AG04449 (cell line): ENCODE data around the gene GJB4.

Source experiments
- CTCF ChIA-PET: fragments of 350-600 bp; formaldehyde crosslinking; extraction: SDS; loops from one replicate; lab custom pipeline; 2021; ENCODE audit warnings: antibody characterized with exemption; lab: Yijun Ruan, JAX
- POLR2A ChIA-PET: fragments of 400-600, 350-600 bp; formaldehyde crosslinking; extraction: SDS; loops from one replicate; lab custom pipeline; 2020; ENCODE audit warnings: antibody characterized with exemption, inconsistent platforms; lab: Yijun Ruan, JAX
- DNase-seq: peaks from one replicate; pipeline ENCODE4 v3.0.0-alpha.2; 2010; ENCODE audit warnings: low read depth, low spot score
- H3K4me3 ChIP-seq: 2 replicates; pipeline ENCODE4 v1.5.1; 2011; ENCODE audit warnings: low read depth, mild to moderate bottlenecking, control low read depth, low read length
- TF ChIP-seq, protein P1 (sequence below): IDR thresholded peaks from one replicate; pipeline ENCODE4 v1.5.1; 2011; ENCODE audit warnings: mild to moderate bottlenecking, moderate library complexity, low read length, control low read depth, inconsistent platforms; ENCODE audit not compliant: insufficient read depth; ENCODE audit errors: missing control alignments

Gene GJB4

DNA sequence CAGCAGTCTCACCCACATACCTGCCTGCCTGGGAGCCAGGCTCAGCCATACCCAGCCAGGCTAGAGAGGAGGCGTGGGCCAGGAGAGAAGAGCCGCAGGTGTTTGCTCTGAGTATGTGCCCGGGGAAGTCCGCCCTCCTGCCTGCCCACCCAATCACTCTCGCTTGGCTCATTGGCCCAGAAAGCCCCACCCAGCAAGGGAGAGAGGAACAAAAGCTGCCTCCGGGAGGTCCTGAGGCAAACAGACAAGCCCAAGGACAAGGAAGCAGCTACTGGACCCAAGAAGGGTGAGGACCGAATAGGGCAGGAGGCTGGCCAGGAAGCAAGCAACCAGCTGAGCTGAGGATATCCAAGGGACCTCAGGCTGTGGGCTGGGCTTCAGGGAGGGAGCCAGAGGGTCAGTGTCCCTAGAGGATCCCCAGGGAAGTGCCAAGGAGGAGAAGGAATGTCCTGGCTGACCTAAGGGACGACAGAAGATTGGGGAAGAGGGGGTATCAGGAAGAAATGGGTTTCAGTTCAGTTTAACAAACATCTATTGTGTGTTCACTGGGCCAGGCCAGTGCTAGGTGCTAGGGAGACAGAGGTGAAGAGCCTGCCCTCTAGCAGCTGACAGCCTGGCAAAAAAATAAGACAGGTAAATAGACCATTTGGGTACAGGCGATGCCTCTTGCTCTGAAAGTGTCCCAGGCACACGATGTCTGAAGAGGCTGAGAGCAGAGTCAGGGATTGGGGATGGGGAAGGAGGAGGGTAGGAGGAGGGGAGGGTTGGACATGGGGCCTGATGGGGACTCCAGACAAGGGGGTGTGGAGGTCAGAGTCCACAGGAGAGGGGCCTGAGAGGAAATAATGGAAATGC lies at the start of gene GJB4:
Gene GJB4, plus strand, starts transcription at position 238 of the 855 bp plus-strand sequence. CDS start 1,515 bp downstream, outside the sequence.
- TF ChIP-seq, protein P1, sequence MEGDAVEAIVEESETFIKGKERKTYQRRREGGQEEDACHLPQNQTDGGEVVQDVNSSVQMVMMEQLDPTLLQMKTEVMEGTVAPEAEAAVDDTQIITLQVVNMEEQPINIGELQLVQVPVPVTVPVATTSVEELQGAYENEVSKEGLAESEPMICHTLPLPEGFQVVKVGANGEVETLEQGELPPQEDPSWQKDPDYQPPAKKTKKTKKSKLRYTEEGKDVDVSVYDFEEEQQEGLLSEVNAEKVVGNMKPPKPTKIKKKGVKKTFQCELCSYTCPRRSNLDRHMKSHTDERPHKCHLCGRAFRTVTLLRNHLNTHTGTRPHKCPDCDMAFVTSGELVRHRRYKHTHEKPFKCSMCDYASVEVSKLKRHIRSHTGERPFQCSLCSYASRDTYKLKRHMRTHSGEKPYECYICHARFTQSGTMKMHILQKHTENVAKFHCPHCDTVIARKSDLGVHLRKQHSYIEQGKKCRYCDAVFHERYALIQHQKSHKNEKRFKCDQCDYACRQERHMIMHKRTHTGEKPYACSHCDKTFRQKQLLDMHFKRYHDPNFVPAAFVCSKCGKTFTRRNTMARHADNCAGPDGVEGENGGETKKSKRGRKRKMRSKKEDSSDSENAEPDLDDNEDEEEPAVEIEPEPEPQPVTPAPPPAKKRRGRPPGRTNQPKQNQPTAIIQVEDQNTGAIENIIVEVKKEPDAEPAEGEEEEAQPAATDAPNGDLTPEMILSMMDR, result no peak
- ChIA-PET CTCF (interaction anchor here (2.9 kb wide), 1 partner anchor 17 kb away, joined by 13 read pairs; no protein-coding TSS in a partner anchor), POLR2A (no interaction called here)
- no peak within 1 kb of the TSS for H3K4me3 ChIP-seq
- DNase-seq, result no peak

DNA sequence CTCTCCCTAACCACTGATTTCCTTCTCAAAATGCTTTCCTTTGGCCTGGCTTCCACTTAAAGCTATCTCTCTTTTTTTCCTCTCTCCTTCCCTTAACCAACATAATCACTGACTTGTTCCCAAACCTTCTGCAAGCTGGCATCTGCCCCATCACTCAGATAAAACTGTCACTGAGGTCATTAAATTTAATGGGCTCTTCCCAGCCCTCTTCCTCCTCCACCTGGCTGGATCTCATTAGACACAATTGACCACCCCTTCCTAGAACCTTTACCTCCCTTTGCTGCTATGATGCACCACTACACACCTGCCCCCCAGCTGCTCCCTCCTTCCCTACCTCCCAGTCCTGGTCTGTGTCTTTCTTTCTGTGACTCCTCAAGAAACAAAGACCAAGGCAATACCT lies 48.7 kb upstream of the GJB4 start:
- ChIA-PET POLR2A (no interaction called here), CTCF (no interaction called here)
- TF ChIP-seq, protein P1, result no peak
- no peak overlapping the region for H3K4me3 ChIP-seq
- no peak for DNase-seq

DNA sequence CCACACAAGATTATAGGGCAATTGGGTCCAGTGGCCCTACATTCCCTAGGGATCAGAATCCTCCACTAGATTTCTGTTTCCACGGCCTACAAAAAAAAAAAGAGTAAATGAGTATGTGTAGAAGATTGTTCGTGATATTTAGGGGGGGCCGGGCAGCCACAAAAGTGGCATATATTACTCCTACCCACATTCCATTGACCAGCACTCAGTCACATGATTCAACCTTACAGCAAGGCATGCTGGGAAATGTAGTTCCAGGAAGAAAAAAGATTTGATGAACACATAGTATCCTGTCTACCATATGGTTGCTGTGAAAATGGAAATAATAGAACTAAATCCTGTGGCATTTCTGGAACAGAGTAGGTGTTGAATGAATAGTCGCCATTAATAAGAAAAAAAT lies 48.1 kb upstream of the GJB4 start:
- ChIA-PET CTCF (interaction anchor here (1.0 kb wide), 1 partner anchor 31 kb away, joined by 3 read pairs; no protein-coding TSS in a partner anchor), POLR2A (no interaction called here)
- no peak for DNase-seq
- TF ChIP-seq, protein P1, result no peak
- no peak overlapping the region for H3K4me3 ChIP-seq

DNA sequence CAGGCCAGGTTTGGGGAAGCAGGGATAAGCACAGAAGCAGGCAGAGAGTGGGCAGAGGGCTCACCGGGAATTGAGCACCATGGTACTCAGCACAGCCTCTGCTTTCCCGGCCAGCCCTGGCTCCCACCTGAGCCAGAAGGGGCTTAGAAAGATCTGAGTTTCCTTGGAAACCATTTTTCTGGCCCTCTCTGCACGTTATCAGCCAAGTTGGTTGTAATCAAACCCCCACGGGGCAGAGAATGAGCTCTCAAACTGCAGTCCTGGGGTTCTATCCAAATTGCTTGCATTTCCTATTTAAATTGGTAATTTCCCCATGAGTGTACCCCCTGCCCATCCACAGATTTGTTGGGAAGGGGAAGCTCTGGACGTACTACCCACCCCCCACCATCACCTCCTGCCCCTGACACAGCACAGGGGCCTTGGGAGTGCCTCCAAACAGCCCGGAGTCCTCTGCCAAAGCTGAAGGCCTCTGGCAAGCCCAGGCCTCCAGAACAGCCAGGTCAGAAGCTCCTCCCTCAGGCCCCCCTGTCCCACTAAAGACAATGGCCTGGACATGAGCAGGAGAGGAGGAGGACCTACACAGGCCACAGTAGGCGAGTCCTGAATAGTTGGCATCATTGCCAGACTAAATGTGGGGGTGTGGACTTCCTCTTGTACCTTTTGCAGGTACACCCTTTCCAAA lies 47.4 kb upstream of the GJB4 start:
- TF ChIP-seq, protein P1, result no peak
- DNase-seq, result no peak
- CTCF ChIA-PET, result interaction anchor here (1.0 kb wide), 1 partner anchor 30 kb away, joined by 3 read pairs; no protein-coding TSS in a partner anchor
- no peak overlapping the region for H3K4me3 ChIP-seq
- POLR2A ChIA-PET, result no interaction called here

DNA sequence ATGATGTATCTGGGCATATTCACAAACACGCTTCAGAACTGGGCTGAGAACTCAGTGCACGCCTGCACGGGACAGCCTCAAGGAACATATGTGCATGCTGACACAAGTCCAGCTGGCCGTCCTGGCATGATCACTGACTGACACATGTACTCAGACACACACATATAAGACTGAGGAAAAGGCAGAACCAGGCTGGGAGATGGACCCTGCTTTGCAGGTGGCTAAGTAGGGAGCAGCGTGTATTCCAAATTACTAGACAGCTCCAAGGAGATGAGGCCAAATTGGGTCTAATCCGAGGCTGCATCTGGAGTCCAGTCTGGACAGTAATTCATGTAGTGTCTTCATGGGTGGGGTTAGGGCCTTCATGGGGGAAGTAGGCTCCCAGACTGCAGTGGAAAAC lies 46.1 kb upstream of the GJB4 start:
- no peak overlapping the region for H3K4me3 ChIP-seq
- POLR2A ChIA-PET, result interaction anchor here (0.5 kb wide), 1 partner anchor 17 kb away, joined by 3 read pairs; no protein-coding TSS in a partner anchor
- TF ChIP-seq, protein P1, result no peak
- CTCF ChIA-PET, result interaction anchor here (1.1 kb wide), 1 partner anchor 29 kb away, joined by 3 read pairs; no protein-coding TSS in a partner anchor
- DNase-seq, result no peak

DNA sequence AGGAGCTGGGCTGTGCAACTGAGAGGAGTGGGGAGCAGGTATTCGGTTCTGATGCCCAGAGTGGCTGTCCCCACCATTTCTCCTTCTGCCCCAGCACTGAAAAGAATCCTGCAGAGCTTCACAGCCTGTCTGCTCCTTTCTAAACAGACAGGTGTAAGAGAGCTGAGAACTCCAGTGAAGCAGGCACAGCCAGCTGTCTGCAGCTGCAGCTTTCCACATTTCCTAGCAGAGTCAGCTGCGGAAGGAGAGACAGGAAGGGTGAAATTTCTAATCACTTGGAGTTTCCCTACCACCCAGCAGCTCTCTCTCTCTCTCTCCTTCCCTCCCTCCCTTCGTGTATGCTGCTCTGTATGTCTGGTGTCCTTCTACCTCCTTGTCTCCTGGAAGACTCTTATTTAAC lies 45.2 kb upstream of the GJB4 start:
- DNase-seq, result no peak
- ChIA-PET CTCF (interaction anchor here (2.3 kb wide), 1 partner anchor 28 kb away, joined by 7 read pairs; no protein-coding TSS in a partner anchor), POLR2A (no interaction called here)
- TF ChIP-seq, protein P1, result no peak
- no peak overlapping the region for H3K4me3 ChIP-seq
